Brain microvascular endothelial cell (primary cell): ENCODE data around the gene MGST3.

Source experiments
- DNase-seq: peaks from one replicate; pipeline ENCODE4 v3.0.0-alpha.2; 2020
- H3K27ac ChIP-seq: fragments of 250-450 bp; sonication (Bioruptor Pico); 2 replicates; pipeline ENCODE4 v1.5.1; 2020; ENCODE audit warnings: mild to moderate bottlenecking, moderate library complexity
- H3K27me3 ChIP-seq: fragments of 250-450 bp; sonication (Bioruptor Pico); replicated peaks from 2 replicates; pipeline ENCODE4 v1.5.1; 2020; ENCODE audit warnings: mild to moderate bottlenecking
- H3K36me3 ChIP-seq: fragments of 250-450 bp; sonication (Bioruptor Pico); replicated peaks from 2 replicates; pipeline ENCODE4 v1.5.1; 2020; ENCODE audit warnings: mild to moderate bottlenecking
- H3K4me3 ChIP-seq: 2 replicates; pipeline ENCODE4 v1.5.1; 2011; ENCODE audit warnings: low read depth, mild to moderate bottlenecking, control low read depth, low read length, moderate library complexity
- in situ Hi-C: cut with HindIII; loops from 2 replicates; pipeline ENCODE4 v1.10.0; 2017; ENCODE audit warnings: low sequenced_read_pairs, low pct_ligation_motif_present
- TF ChIP-seq, protein P1 (sequence below): IDR thresholded peaks from 2 replicates; pipeline ENCODE4 v1.5.1; 2011; ENCODE audit warnings: low read depth, mild to moderate bottlenecking, moderate library complexity, low read length, control low read depth, inconsistent platforms; ENCODE audit errors: missing control alignments

The MGST3 gene

DNA sequence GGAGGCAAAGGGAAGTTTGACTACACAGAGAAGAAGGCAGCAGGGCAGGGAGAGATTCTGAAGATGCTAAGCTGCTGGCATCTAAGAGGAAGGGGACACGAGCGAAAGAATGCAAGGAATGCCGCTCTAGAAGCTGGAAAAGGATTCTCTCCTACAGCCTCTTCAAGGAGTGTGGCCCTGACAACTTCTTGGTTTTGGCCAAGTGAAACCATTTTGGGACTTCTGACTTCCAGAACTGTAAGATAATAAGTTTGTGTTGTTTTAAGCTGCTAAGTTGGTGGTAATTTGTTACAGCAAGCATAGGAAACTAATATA, 28.5 kb downstream of the MGST3 start:
- no peak for DNase-seq
- H3K36me3 ChIP-seq: peaks cover 42% of the 10 kb centered on the region
- TF ChIP-seq, protein P1, sequence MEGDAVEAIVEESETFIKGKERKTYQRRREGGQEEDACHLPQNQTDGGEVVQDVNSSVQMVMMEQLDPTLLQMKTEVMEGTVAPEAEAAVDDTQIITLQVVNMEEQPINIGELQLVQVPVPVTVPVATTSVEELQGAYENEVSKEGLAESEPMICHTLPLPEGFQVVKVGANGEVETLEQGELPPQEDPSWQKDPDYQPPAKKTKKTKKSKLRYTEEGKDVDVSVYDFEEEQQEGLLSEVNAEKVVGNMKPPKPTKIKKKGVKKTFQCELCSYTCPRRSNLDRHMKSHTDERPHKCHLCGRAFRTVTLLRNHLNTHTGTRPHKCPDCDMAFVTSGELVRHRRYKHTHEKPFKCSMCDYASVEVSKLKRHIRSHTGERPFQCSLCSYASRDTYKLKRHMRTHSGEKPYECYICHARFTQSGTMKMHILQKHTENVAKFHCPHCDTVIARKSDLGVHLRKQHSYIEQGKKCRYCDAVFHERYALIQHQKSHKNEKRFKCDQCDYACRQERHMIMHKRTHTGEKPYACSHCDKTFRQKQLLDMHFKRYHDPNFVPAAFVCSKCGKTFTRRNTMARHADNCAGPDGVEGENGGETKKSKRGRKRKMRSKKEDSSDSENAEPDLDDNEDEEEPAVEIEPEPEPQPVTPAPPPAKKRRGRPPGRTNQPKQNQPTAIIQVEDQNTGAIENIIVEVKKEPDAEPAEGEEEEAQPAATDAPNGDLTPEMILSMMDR: no peak

DNA sequence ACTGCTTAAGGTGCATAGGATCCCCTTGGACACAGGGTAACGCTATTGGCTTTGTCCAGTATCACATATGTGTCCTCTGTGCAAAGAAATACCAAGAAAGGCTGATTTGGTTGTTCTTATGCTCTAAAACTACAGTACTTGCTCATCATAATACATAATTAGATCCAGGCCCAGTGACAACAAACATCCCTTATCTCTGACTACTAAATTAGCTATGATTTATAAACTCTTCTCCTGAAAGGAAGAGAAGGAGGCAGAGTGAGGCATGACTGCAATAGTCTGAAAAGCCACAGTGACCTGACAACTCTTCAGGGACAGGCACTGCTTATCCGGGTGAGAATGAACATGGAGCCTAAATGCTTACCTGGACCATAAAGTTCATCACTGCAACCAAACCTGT, 30.7 kb downstream of the MGST3 start:
- Histone ChIP-seq H3K36me3 (peaks cover 37% of the 10 kb centered on the region), H3K4me3 (no peak overlapping the region), H3K27ac (no peak overlapping the region), H3K27me3 (no peaks in the 10 kb centered on the region)
- in situ Hi-C loops: no loop called here
- TF ChIP-seq, protein P1: no peak
- no peak for DNase-seq

More for the DNA sequence above, 28.5 kb downstream of the MGST3 start:
- Histone ChIP-seq H3K27ac (no peak overlapping the region), H3K27me3 (no peaks in the 10 kb centered on the region), H3K4me3 (no peak overlapping the region)
- in situ Hi-C loops: no loop called here

DNA sequence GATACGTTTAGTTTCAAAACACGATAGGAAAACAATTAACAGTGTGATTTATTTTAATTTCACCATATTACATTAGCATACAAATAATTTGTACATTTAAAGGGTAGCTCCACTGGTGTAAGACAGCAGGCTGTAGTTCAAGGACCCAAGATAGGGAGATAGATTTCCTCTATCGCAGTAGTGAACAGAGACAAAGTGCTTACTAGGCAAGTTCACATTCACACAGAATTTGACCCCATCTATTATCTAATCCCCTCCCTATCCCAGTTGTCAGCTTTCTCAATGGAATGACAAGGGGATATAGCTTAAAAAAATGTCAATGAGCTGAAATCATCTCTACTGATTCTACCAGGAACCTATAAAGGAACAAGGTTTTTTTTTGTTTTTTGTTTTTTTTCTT, 31.2 kb downstream of the MGST3 start:
- Histone ChIP-seq H3K4me3 (no peak overlapping the region), H3K27me3 (no peaks in the 10 kb centered on the region), H3K36me3 (peaks cover 40% of the 10 kb centered on the region), H3K27ac (no peak overlapping the region)
- TF ChIP-seq, protein P1: no peak
- DNase-seq: no peak
- in situ Hi-C loops: no loop called here

DNA sequence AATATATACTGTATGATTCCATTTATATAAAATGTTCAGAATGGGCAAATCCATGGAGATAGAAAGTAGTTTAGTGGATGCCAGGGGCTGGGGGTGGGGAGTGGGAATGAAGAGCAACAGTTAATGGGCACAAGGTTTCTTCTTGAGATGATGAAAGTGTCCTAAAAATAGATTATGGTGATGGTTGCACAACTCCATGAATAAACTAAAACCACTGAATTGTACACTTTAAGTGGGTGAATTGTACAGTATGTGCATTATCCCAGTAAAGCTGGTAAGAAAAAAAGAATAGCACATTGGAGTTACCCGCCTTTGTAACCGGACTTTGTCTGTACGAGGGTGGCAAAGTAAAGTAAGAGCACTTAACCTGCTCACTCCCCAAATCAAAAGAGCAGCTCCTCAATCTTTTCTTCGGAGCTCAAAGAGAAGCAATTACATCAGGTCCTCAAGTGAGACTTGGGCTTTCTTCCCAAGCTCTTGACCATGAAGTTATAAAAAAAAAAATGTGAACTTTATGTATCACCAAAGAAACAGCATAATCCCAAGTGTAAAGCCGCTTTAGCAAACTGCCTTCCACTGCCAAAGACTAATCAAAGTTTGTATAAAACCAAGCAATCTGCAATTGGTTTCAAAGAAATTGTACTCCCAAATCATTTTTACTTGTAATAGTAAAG, 35.3 kb downstream of the MGST3 start:
- Histone ChIP-seq H3K27me3 (no peaks in the 10 kb centered on the region), H3K36me3 (peaks cover 51% of the 10 kb centered on the region), H3K4me3 (no peak overlapping the region), H3K27ac (no peak overlapping the region)
- no peak for DNase-seq
- in situ Hi-C loops: no loop called here
- TF ChIP-seq, protein P1: no peak

- no peak overlapping the region for H3K27ac ChIP-seq
- in situ Hi-C loops: no loop called here
- peaks cover 47% of the 10 kb centered on the region for H3K36me3 ChIP-seq
- H3K27me3 ChIP-seq: no peaks in the 10 kb centered on the region
- TF ChIP-seq, protein P1: no peak
- DNase-seq: no peak
- no peak overlapping the region for H3K4me3 ChIP-seq
Observed at GRCh38 chr1:165668184-165668583, 37.1 kb downstream of the MGST3 start.

DNA sequence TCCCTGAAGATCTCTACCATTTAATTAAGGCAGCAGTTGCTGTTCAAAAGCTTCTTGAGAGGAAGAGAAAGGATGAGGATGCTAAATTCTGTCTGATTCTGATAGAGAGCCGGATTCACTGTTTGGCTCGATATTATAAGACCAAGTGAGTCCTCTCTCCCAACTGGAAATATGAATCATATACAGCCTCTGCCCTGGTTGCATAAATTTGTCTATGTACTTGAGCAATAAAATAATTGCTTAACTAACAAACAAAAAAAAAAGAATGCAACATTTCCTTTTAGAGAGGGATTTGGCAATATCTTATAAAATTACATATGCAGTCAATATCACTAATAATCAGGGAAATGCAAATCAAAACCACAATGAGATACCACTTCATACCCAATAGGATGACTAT, 40.5 kb downstream of the MGST3 start:
- peaks cover 35% of the 10 kb centered on the region for H3K36me3 ChIP-seq
- H3K27ac ChIP-seq: no peak overlapping the region
- TF ChIP-seq, protein P1: no peak
- in situ Hi-C loops: no loop called here
- H3K27me3 ChIP-seq: no peaks in the 10 kb centered on the region
- DNase-seq: no peak
- no peak overlapping the region for H3K4me3 ChIP-seq
